SU-DHL-6 (cell line): ENCODE measurements around the gene GLG1.
A peak's percentile ranks its signal among the peaks of the same experiment; 100 is the strongest.
"Not testable (repeated sequence)": the region's sequence is repeated elsewhere in the genome, so short reads cannot be mapped to it uniquely, and the experiment has no call there.

Experiments
- H2AFZ ChIP-seq: fragments of 200-600 bp; sonication (generic); 2 replicates; pipeline ENCODE4 v1.6.1; 2014; ENCODE audit warnings: low read depth, mild to moderate bottlenecking, moderate library complexity, mixed read lengths, antibody characterized with exemption, low read length; ENCODE audit not compliant: severe bottlenecking
- H3F3A ChIP-seq: fragments of 200-600 bp; shearing (Covaris generic); 2 replicates; pipeline ENCODE4 v1.6.0; 2016; ENCODE audit warnings: antibody characterized with exemption, mild to moderate bottlenecking; ENCODE audit not compliant: insufficient read depth
- H3K27ac ChIP-seq: fragments of 200-600 bp; sonication (generic); 2 replicates; pipeline ENCODE4 v1.5.1; 2016; ENCODE audit warnings: low read depth, mild to moderate bottlenecking, low read length, moderate library complexity, mixed read lengths
- H3K27me3 ChIP-seq: fragments of 200-600 bp; sonication (generic), shearing (Covaris generic); 2 replicates; pipeline ENCODE4 v1.6.0; 2014; ENCODE audit warnings: mild to moderate bottlenecking, low read length
- H3K36me3 ChIP-seq: fragments of 200-600 bp; sonication (generic); 2 replicates; pipeline ENCODE4 v1.6.1; 2014; ENCODE audit warnings: mild to moderate bottlenecking, low read length, mixed read lengths
- H3K4me2 ChIP-seq: fragments of 300-600, 200-600 bp; shearing (Covaris generic), sonication (generic); 2 replicates; pipeline ENCODE4 v1.6.0; 2014; ENCODE audit warnings: low read length, low read depth, mild to moderate bottlenecking; ENCODE audit not compliant: poor library complexity, severe bottlenecking
- H3K4me3 ChIP-seq: fragments of 200-600 bp; sonication (generic); 2 replicates; pipeline ENCODE4 v1.5.1; 2014; ENCODE audit warnings: antibody characterized with exemption, low read length, mild to moderate bottlenecking, mixed read lengths; ENCODE audit not compliant: insufficient read depth, poor library complexity, severe bottlenecking
- H3K79me2 ChIP-seq: fragments of 200-600 bp; sonication (generic); 2 replicates; pipeline ENCODE4 v1.6.1; 2014; ENCODE audit warnings: mild to moderate bottlenecking, low read length, moderate library complexity; ENCODE audit not compliant: insufficient read depth
- H3K9ac ChIP-seq: fragments of 200-600 bp; sonication (generic); 2 replicates; pipeline ENCODE4 v1.7.0; 2014; ENCODE audit warnings: mild to moderate bottlenecking, low read length
- H3K9me2 ChIP-seq: fragments of 200-600 bp; sonication (generic); replicated peaks from 2 replicates; pipeline ENCODE4 v1.6.1; 2014; ENCODE audit warnings: low read length; ENCODE audit not compliant: insufficient read depth
- H3K9me3 ChIP-seq: fragments of 200-600 bp; sonication (generic); 2 replicates; pipeline ENCODE4 v1.6.1; 2014; ENCODE audit warnings: low read length, mixed read lengths; ENCODE audit not compliant: insufficient read depth
- H4K20me1 ChIP-seq: fragments of 200-600 bp; sonication (generic); 2 replicates; pipeline ENCODE4 v1.6.1; 2014; ENCODE audit warnings: low read depth, mild to moderate bottlenecking, antibody characterized with exemption, low read length, moderate library complexity, mixed read lengths
- EZH2phosphoT487 ChIP-seq: fragments of 200-600 bp; sonication (generic), shearing (Covaris generic); conservative IDR thresholded peaks from 2 replicates; pipeline ENCODE4 v1.6.1; 2018; ENCODE audit warnings: mild to moderate bottlenecking, antibody characterized with exemption, low read length, moderate library complexity, mixed read lengths
- TF ChIP-seq, protein P1 (sequence below): fragments of 200-600 bp; sonication (generic); IDR thresholded peaks from one replicate; pipeline ENCODE4 v1.5.1; 2017; ENCODE audit warnings: antibody characterized with exemption, mild to moderate bottlenecking, low read length, moderate library complexity; ENCODE audit not compliant: insufficient read depth, poor library complexity, severe bottlenecking

Gene GLG1

DNA sequence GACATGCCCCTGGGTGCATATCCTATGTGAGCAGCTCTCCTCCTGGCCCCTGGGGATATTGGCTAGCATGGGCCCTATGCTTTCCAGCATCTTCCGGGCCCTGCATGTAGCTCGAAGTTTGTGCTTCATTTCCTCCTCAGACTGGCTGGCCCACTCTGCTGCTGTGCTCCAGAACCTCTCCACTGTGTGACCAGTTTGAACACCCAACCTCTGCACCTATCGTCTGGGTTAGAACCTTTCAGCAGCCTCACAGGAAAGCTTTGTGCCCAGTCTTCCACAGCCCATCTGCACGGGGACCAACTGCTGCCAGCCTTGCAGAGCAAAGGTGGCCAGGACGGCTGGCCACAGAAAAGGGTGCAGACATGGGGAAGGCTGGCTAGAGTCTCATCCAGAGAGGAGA lies 175.4 kb downstream of the GLG1 start:
- Histone ChIP-seq H3K4me2 (no peak overlapping the region), H3K27ac (no peak overlapping the region), H2AFZ (no peak overlapping the region)

DNA sequence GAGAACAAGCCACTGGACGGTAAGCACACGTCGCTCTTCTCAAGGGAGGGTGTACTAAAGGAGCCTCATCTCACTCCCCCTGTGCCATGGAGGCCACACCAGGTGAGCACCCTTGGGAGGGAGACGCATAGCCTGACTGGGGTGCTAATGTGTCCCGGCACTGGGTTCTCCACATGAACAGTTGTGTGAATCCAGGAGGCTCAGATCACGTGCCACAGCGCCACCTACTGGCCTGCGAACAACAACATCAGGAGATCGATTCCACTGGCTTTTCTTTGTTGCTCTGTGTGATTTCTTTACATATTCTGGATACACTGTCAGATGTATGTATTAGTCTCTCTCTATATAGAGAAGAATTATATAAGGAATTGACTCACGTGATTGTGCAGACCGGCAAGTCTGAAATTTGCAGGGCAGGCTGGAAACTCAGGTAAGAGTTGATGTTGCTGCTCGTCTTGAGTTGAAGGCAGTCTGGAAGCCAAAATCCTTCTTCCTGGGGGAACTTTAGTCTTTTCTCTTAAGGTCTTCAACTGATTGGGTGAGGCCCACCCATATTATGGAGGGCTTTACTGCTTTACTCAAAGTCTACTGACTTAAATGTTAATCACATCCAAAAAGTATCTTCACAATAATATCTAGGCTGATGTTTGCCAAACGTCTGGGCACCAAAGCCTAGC lies 176.7 kb downstream of the GLG1 start:
- H4K20me1 ChIP-seq, H3K36me3 ChIP-seq, H3K4me2 ChIP-seq, H3K9me3 ChIP-seq, H3K27me3 ChIP-seq, H2AFZ ChIP-seq, H3K9ac ChIP-seq, H3K4me3 ChIP-seq, H3K27ac ChIP-seq, H3K9me2 ChIP-seq, H3F3A ChIP-seq, H3K79me2 ChIP-seq: not testable (repeated sequence)
- TF ChIP-seq, protein P1, sequence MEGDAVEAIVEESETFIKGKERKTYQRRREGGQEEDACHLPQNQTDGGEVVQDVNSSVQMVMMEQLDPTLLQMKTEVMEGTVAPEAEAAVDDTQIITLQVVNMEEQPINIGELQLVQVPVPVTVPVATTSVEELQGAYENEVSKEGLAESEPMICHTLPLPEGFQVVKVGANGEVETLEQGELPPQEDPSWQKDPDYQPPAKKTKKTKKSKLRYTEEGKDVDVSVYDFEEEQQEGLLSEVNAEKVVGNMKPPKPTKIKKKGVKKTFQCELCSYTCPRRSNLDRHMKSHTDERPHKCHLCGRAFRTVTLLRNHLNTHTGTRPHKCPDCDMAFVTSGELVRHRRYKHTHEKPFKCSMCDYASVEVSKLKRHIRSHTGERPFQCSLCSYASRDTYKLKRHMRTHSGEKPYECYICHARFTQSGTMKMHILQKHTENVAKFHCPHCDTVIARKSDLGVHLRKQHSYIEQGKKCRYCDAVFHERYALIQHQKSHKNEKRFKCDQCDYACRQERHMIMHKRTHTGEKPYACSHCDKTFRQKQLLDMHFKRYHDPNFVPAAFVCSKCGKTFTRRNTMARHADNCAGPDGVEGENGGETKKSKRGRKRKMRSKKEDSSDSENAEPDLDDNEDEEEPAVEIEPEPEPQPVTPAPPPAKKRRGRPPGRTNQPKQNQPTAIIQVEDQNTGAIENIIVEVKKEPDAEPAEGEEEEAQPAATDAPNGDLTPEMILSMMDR = peak; percentile 68

More for the DNA sequence above, 175.4 kb downstream of the GLG1 start:
- H3F3A ChIP-seq = no peaks in the 10 kb centered on the region
- no peaks in the 10 kb centered on the region for H3K9me2 ChIP-seq
- no peak overlapping the region for H3K9ac ChIP-seq
- no peaks in the 10 kb centered on the region for H3K79me2 ChIP-seq
- TF ChIP-seq EZH2phosphoT487 = no peak
- TF ChIP-seq, protein P1 = no peak
- H3K4me3 ChIP-seq = no peak overlapping the region
- no peaks in the 10 kb centered on the region for H3K9me3 ChIP-seq
- H3K36me3 ChIP-seq = no peaks in the 10 kb centered on the region
- no peaks in the 10 kb centered on the region for H3K27me3 ChIP-seq
- no peaks in the 10 kb centered on the region for H4K20me1 ChIP-seq

- H2AFZ ChIP-seq, H3K36me3 ChIP-seq, H3K27me3 ChIP-seq, H3K79me2 ChIP-seq, H3K4me3 ChIP-seq, H3K9me3 ChIP-seq, H3K4me2 ChIP-seq, H3K9ac ChIP-seq, H4K20me1 ChIP-seq, H3F3A ChIP-seq, H3K27ac ChIP-seq, H3K9me2 ChIP-seq: not testable (repeated sequence)
Measured at GRCh38 chr16:74428493-74428892, 178.4 kb downstream of the GLG1 start.

DNA sequence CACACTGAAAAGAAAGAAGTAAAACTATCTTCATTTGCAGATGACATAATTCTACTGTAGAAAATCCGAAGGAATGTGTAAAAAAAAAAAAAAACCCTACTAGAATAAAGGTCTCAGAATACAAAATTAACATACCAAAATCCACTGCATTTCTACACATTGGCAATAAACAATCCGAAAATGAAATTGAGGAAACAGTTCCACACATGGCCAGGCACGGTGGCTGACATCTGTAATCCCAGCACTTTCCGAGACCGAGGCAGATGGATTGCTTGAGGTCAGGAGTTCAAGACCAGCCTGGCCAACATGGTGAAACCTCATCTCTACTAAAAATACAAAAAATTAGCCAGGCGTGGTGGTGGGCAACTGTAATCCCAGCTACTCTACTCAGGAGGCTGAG lies 181.2 kb downstream of the GLG1 start:
- H3F3A ChIP-seq, H3K27ac ChIP-seq, H3K27me3 ChIP-seq, H3K9ac ChIP-seq, H3K9me3 ChIP-seq, H3K4me3 ChIP-seq, H3K79me2 ChIP-seq, H2AFZ ChIP-seq, H4K20me1 ChIP-seq, H3K9me2 ChIP-seq, H3K36me3 ChIP-seq, H3K4me2 ChIP-seq: not testable (repeated sequence)

DNA sequence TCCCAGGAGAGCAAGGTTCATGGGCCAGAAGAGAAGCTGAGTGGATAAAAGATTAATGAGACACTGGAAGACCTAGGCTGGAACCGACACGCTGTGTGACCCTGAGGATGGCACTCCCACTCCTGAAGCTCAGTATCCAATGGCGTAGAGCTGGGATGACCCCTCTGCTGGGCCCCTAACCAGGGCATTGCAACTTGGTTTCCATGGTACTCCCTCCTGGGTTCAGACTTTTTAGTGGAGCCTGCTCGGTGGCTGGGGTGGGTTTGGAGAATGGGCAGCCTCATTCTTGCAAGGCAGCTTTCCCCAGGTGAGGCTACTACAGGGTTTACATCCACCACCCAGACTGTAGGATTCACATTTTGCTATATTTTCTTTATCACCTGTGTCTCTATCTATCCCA lies 183.2 kb downstream of the GLG1 start:
- H3K27ac ChIP-seq, H3K4me3 ChIP-seq, H3F3A ChIP-seq, H3K9me3 ChIP-seq, H3K36me3 ChIP-seq, H3K9ac ChIP-seq, H3K27me3 ChIP-seq, H2AFZ ChIP-seq, H3K4me2 ChIP-seq, H4K20me1 ChIP-seq, H3K79me2 ChIP-seq, H3K9me2 ChIP-seq: not testable (repeated sequence)

DNA sequence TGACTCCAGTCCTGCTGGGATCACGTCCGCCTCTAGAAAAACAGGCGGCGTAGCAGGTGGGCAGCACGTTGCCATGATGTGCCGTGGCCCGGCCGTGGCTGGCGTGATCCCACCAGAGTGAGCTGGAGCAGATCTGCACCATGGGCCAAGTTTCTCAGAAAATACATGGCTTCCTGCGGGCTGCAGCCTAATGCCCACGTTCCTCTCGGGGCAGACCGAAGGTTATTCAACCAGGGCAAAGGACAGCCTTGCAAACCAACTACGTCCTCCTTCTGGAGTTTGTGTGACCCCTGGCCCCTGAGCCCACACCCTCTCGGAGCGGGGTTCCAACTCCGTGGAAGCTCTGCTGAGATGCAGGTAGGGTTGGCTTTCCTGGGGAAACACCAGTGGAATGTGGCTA lies 184.8 kb downstream of the GLG1 start:
- H3K9me3 ChIP-seq, H3K27me3 ChIP-seq, H3K27ac ChIP-seq, H4K20me1 ChIP-seq, H3K79me2 ChIP-seq, H3K9me2 ChIP-seq, H3K9ac ChIP-seq, H3K4me3 ChIP-seq, H3F3A ChIP-seq, H2AFZ ChIP-seq, H3K4me2 ChIP-seq, H3K36me3 ChIP-seq: not testable (repeated sequence)

GRCh38 chr16:74421482-74421785 lies 185.5 kb downstream of the GLG1 start:
- H3K4me3 ChIP-seq, H3F3A ChIP-seq, H2AFZ ChIP-seq, H4K20me1 ChIP-seq, H3K4me2 ChIP-seq, H3K27me3 ChIP-seq, H3K79me2 ChIP-seq, H3K27ac ChIP-seq, H3K9ac ChIP-seq, H3K36me3 ChIP-seq, H3K9me2 ChIP-seq, H3K9me3 ChIP-seq: not testable (repeated sequence)
